Upper lobe of right lung (tissue), 1 donor: ENCODE measurements around the gene STAG2. TPM values are rescaled to one million over a fixed set of nuclear protein-coding genes. Genes with fewer than 3 reads are reported as not detected.

ENCODE experiments used
- ATAC-seq: fragments of 200-7000 bp; cut with Tn5 transposase; one replicate; pipeline ENCODE4 v1.9.1; 2020; ENCODE audit warnings: mild to moderate bottlenecking, moderate library complexity
- DNase-seq: peaks from one replicate; pipeline ENCODE4 v3.0.0-alpha.2; 2020
- H3K27ac ChIP-seq: fragments of 200-600 bp; one replicate; pipeline ENCODE4 v1.8.0; 2022
- H3K27me3 ChIP-seq: fragments of 200-600 bp; one replicate; pipeline ENCODE4 v1.8.0; 2022; ENCODE audit warnings: mild to moderate bottlenecking
- H3K36me3 ChIP-seq: fragments of 200-600 bp; one replicate; pipeline ENCODE4 v1.8.0; 2022
- H3K4me1 ChIP-seq: fragments of 200-600 bp; one replicate; pipeline ENCODE4 v1.8.0; 2022
- H3K4me3 ChIP-seq: fragments of 200-600 bp; one replicate; pipeline ENCODE4 v1.8.0; 2022; ENCODE audit warnings: mild to moderate bottlenecking
- H3K9me3 ChIP-seq: fragments of 200-600 bp; one replicate; pipeline ENCODE4 v1.8.0; 2022
- CTCF ChIP-seq: fragments of 200-600 bp; IDR thresholded peaks from one replicate; pipeline ENCODE4 v1.8.0; 2022; ENCODE audit warnings: antibody characterized with exemption
- intact Hi-C: fragments of 100-400 bp; cut with DNase I; formaldehyde crosslinking; loops from one replicate; pipeline ENCODE4 v1.11.0; 2022
- total RNA-seq: library from RNA; stranded (reverse); fragmentation: NEBNext Ultra II Directional; extraction: Animal tissue kit (Norgen Biotek cat#: 25700); gene quantifications from one replicate; pipeline ENCODE4 v1.2.1, GENCODE V29; 2021
- donor health status: DM: no; HTN: yes; CAD: no; lungs with severe emphysema.

Gene STAG2
- total RNA-seq, 1 donor from 2014 or later: 71.4 TPM

- intact Hi-C loops: no loop called here
- Histone ChIP-seq H3K27me3 (no peaks in the 10 kb centered on the region), H3K4me3 (peak overlapping the region; percentile 60), H3K36me3 (no peaks in the 10 kb centered on the region), H3K4me1 (peaks cover 3% of the 10 kb centered on the region), H3K27ac (peak overlapping the region; percentile 95), H3K9me3 (no peaks in the 10 kb centered on the region)
- ATAC-seq (no peak), DNase-seq (peak; percentile 67)
- TF ChIP-seq CTCF: no peak
Measured at GRCh38 chrX:123959281-123960063, 2.0 kb upstream of the STAG2 start.

GRCh38 chrX:123960956-123961267 lies 594 bp upstream of the STAG2 start:
- ATAC-seq (no peak), DNase-seq (no peak)

GRCh38 chrX:123962006-123962467 lies 531 bp downstream of the STAG2 start:
- Histone ChIP-seq H3K4me3 (peak overlapping the region; percentile 69), H3K9me3 (no peaks in the 10 kb centered on the region), H3K36me3 (no peaks in the 10 kb centered on the region), H3K4me1 (peaks cover 6% of the 10 kb centered on the region), H3K27me3 (no peaks in the 10 kb centered on the region), H3K27ac (peak overlapping the region; percentile 98)
- no peak for ATAC-seq
- TF ChIP-seq CTCF: no peak
- DNase-seq: no peak
- intact Hi-C loops: no loop called here

More at GRCh38 chrX:123960956-123961267, 594 bp upstream of the STAG2 start:
- H3K27me3 ChIP-seq: no peaks in the 10 kb centered on the region
- H3K4me1 ChIP-seq: peaks cover 6% of the 10 kb centered on the region
- peak overlapping the region; percentile 69 for H3K4me3 ChIP-seq
- intact Hi-C loops: no loop called here
- no peaks in the 10 kb centered on the region for H3K36me3 ChIP-seq
- no peaks in the 10 kb centered on the region for H3K9me3 ChIP-seq
- TF ChIP-seq CTCF: no peak
- H3K27ac ChIP-seq: peak overlapping the region; percentile 98

- no peaks in the 10 kb centered on the region for H3K27me3 ChIP-seq
- H3K27ac ChIP-seq: peak overlapping the region; percentile 98
- peak; percentile 89 for DNase-seq
- peak; percentile 79 for ATAC-seq
- intact Hi-C loops: no loop called here
- TF ChIP-seq CTCF: no peak
- H3K9me3 ChIP-seq: no peaks in the 10 kb centered on the region
- H3K36me3 ChIP-seq: no peaks in the 10 kb centered on the region
- peak overlapping the region; percentile 69 for H3K4me3 ChIP-seq
- peaks cover 6% of the 10 kb centered on the region for H3K4me1 ChIP-seq
Measured at GRCh38 chrX:123962794-123963373, 1.4 kb downstream of the STAG2 start.

GRCh38 chrX:123964156-123964834 lies 2.8 kb downstream of the STAG2 start:
- no peak overlapping the region for H3K27ac ChIP-seq
- H3K4me3 ChIP-seq: peak overlapping the region; percentile 69
- peaks cover 6% of the 10 kb centered on the region for H3K4me1 ChIP-seq
- TF ChIP-seq CTCF: no peak
- intact Hi-C loops: no loop called here
- DNase-seq (no peak), ATAC-seq (no peak)
- no peaks in the 10 kb centered on the region for H3K27me3 ChIP-seq
- H3K36me3 ChIP-seq: no peaks in the 10 kb centered on the region
- no peaks in the 10 kb centered on the region for H3K9me3 ChIP-seq
